ENCODE data around the gene KDM4C.
"Not testable (repeated sequence)": the region's sequence is repeated elsewhere in the genome, so short reads cannot be mapped to it uniquely, and the experiment has no call there.

The KDM4C gene

DNA sequence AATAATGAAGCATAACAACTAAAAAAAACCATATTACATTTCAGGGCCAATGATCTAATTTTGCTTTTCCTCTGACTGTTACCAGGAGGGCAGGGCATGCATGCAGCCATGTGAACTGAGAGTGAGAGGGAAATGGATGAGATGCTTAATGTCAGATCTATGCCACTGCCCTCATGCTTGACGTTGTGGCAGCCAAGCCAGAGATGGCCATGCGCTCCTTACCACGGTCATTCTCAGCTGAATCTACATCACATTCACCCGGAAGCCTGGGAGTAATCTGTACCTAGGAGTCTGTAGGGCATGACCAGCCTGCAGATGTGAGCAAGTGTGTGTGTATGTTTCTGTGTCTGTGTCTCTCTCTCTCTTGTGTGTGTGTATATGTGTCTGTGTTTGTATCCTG is 183.7 kb downstream of the KDM4C start:
- no peak for DNase-seq

DNA sequence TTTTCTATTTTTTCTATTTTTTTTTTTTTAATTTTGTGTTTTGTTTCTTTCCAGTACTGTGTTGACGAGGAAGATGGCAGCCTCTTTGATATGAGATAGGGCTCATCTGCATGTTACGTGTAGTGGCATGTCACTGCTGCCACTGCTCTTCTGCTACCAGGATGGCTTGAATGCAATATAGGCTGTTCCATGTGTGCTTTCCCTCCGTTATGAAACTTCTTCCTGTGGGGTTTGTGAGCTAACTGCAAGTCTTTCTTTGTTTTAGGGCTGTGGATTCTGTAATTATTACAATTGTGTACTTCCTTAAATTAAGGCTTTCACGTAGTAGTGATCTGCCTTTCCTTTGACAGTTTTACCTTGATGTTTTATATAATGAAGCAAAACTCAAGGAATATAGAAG is 184.6 kb downstream of the KDM4C start:
- DNase-seq: no peak

DNA sequence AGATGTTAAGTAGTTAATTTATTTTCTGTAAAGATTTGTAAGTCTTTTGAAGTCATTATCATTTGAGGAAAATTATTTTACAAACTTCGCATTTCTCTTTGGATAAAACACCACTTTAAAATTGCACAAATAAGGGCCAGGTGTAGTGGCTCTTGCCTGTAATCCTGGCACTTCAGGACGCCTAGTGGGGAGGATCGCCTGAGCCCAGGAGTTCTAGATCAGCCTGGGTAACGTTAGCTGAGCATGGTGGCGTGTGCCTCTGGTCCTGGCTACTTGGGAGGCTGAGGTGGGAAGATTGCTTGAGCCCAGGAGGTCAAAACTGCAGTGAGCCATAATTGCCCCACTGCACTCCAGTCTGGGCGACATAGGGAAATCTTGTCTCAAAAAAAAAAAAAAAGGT is 185.5 kb downstream of the KDM4C start:
- DNase-seq: no peak

DNA sequence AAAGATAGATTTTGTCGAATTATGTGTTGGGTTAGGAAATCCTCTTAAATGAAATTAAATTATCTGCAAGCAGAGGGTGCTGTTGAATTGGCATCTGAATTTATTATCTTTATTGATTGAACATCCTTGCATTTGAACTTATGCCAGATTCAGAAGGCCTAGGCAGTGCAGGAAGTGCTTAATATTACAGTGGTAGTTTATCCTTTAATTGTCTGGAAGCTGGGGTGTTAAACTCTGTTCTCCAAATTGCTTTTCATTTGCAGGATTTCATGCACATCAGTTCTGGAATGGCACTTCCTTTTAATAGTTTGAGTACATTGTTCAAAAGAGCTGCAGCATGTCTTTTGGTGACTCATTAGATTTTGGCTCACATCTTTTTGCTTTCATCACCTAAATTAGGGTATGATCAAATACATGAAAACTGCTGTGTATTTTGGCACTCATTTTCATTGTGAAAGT is 186.3 kb downstream of the KDM4C start:
- DNase-seq: no peak

DNA sequence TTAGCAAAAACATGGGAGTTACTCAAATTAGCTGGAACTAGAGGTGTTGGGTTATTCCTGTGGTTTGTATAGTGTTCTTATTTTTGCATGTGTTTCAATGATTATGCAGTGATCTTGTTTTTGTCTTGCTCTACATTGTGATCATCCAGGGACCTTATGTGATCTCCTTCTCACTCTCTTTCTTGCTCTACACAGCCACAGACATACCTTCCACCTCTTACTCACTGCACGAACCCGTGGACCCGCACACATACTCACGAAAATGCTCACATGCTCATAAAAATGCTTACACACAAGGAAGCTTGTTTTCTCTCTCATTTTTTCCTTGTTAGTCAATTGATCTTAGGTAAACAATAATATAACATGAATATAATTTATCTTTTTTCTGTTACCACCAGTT is 187.1 kb downstream of the KDM4C start:
- DNase-seq: no peak

DNA sequence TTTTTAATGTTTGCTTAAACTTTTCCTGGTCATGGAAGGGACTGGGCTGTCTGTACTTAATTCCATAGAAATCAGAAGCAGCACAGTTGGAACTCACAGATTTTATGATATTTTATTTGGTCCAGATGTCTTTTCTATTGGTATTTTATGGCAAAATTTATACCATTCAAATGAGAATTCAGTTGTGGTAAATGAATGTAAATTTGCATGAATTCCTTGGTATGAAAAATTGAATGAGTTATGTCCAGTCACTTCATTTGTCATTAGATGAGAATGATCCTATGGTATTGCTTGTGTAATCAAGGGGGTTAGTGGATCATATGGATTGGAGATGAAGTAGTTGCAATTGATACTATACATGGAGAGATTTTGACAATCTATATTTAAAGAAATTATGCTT is 188.0 kb downstream of the KDM4C start:
- no peak for DNase-seq

DNA sequence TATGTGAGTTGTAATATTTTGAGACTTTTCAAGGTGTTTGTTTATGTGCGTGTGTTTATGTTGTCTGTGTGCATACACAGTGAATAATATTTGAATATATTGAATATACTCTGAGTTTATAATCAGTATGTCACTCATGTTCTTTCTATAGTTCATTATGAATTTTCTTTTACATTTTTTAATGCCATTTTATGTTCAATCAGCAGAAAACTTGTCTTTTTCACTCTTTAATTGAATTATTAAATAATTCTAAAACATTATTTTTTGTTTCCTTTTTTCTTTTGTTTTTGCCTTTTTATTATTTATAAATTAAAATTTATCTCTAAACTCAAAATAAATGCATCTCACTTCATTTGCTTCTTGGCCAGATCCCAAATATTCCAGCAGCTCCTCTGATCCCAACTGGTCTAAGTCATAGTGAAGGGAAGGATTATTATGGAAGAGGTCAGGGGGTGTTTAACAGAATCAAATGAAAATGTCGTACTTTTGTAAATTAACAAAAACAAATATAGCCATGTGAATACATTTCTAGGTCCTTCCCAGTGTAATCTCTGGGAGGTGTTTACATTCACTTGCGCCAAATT is 188.9 kb downstream of the KDM4C start:
- DNase-seq: no peak

DNA sequence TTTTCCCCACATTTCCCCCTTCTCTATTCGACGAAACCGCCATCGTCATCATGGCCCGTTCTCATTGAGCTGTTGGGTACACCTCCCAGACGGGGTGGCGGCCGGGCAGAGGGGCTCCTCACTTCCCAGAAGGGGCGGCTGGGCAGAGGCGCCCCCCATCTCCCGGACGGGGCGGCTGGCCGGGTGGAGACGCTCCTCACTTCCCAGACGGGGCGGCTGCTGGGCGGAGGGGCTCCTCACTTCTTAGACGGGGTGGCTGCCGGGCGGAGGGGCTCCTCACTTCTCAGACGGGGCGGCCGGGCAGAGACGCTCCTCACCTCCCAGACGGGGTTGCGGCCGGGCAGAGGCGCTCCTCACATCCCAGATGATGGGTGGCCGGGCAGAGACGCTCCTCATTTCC is 191.1 kb downstream of the KDM4C start:
- DNase-seq: not testable (repeated sequence)

DNA sequence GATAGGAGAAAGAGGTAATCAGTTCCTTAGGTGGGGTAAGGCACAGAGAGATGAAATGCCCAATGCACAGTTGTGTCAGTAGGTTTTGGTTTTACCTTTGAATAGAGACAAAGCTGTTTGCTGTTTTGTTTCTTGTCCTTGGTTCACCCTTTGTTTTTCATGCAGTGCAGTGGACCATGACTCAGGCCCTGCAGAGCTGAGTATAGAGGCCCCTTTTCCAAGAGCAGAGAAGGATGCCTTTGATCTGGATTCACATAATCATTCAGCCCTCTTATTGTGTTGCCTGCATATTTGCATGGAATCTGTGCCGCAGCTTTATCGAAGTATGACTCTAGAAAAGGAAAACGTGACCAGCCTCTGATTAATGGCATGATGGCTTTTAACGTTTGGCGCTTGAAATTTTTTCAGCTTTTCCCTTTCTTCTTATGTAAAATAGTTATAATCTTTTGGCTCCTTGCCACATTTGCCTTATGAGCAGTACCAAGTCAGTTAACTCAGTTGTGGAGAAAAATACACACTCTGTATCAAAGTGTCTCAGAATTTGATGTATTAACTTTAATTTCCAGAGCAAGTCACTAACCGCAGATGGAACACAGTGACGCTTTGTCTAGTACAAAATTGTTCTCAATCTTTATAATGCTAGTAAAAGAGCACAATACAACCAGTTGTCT is 197.6 kb downstream of the KDM4C start:
- DNase-seq: no peak

DNA sequence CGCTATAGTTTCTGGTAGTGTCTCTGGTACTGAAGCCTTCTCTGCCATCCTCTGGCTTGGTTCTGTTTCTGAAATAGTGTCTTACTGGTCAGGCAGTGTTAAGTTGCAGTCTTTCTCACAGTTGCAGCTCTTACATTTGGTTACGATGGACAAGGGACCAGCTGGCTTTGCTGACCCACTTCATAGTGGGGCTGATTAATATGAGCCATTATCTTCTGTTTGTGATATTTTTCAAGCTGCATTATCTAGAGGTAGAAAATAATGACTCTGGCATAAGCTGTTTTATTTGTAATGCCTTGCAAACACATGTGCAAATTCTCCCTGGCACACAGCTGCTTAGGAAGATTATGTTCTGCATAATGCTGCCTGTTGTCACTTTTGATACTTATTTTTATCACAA is 199.1 kb downstream of the KDM4C start:
- DNase-seq: no peak

DNA sequence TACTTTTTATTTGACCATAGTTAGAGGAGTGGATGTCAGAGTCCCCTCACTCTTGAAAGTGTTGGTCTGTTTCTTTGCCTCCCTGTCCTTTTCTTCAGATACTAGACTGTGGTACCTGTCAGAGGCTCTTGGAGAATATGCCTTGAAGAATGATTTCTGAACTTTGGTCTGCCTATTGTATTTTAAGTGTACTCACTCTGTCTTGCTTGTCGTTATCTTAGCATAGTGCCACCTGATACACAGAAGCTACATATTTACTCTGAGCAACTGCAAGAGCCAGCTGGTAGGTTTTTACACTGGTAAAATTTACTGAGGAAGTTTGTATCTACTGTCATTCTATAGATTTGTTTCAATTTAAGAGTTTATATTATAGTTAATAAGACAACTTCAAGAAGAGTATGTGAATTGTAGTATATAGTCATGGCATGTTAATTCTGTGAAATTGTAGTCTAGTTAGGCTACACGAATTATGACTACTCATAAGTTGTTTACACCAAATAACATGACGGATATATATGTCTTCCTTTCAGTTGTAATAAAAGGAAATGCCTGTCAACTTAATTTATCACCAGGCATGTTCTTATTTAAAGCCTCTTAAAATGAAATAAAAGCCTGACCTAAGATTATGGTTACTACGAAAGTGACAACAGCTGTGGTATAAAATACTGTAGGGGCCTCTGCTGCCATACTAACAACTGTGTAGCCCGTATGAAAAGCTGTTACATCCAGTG is 201.7 kb downstream of the KDM4C start:
- DNase-seq: no peak

DNA sequence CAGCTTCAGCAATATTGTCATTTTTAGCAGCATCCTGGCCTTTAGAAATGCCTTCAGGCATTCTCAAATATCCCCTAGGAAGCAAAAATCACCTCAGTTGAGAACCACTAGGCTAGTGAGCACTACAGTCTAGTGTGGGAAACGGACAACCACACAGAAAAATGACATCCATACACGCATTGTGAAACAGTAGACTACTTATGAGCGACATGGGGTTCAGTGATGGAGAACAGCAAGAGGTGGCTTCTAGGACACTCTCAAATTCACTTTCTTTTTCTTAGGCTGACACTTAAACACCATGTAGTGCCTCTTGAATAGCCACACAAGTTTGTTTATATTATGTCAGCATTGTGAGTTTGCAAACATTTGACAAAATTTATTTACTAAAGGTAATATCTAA is 203.0 kb downstream of the KDM4C start:
- DNase-seq: no peak

DNA sequence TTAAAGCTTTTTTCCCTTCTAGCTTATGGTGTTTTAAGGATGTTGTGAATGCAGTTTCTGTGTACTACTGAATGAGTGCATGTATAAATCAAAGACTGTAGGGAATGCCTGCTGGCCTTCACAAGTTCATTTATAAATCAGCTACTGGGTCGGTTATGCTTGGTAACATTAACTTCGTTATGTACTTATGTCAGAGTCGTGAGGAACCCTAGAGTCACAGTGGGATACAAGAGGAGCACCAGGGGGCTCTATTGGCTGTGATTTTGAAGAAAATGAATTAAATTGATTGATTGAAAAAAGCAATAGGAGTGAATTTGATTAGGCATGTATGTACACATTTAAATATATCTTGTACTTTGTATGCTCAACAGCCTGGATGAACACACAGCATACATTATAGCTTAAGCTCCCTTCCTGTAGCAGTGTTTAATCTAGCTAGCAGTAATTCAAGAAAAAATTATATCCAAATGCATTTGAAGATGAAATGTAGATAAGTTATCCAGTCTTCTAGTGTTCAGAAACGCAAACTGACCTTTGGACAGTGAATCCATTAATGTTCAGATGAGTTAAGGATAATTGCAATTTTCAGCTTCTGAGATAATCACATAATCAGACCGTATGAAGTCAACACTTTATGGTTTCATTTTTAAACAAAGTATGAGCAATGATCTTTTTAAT is 204.2 kb downstream of the KDM4C start:
- DNase-seq: no peak

DNA sequence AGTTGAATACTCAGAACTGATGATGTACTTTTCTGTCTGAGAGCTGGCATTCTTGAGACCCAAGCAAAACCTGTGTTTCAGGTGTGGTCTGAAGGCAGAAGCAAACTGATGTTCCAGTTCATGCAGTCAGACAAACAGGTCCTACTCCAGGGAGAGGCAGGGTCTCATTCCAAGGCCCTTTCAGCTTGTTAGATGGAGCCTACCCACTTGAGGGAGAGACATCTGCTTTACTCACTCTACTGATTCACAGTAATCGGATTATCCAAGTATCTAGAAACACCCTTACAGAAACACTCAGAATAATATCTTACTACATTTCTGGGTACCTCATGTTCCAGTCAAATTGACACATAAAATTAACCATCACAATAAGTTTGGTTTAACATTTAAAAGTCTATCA is 207.8 kb downstream of the KDM4C start:
- no peak for DNase-seq

DNA sequence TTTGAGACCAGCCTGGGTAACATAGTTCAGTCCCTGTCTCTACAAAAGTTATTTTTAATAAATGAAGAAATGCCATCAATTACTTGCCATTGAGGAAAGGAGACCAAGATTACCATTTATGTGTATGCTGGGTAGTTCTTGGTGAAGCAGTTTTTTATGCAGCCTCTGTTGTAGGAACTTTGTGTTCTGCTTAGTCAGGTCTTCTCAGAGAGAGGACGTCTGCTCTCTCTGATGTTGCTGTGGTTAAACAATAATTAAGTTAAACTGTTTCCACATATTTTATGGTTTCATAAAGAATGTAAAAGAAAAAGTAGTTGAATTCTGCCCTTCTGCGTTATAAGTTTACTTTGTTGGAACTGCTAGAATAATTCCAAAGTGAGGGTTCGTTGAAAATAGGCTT is 210.5 kb downstream of the KDM4C start:
- DNase-seq: no peak

DNA sequence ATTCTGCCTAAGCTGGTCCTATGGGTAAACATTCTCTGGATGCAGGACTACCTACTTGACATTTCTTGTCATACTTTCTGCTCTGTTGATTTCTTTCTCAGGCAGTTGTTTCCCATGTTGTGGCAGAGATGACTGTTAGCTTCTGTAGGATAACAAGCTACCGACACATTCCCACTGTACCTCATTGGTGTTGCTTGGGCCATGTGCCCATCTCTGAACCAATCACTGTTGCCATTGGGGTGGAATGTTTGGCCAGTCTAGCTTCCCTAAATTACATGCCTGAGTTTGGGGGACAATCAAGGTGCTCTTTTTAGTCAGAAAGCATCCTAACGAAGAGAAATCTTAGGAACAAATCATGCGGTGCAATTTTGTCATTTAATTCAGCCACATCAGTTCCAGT is 212.0 kb downstream of the KDM4C start:
- no peak for DNase-seq

DNA sequence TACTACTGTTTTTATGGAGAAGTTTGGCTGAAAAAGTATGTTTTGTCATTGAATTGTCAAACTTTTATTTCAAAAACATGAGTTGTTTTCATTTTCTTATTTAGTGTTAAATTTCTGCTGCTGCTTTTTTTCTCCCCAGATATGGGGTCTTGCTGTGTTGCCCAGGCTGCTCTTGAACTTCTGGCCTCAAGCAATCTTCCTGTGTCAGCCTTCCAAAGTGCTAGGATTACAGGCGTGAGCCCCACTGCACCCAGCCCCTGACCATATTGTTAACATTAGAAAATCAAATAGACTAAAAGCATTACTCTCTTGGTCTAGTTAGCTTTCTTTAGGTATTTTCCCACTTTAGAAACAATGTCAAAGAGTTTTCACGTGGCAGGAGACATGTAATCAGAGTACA is 215.3 kb downstream of the KDM4C start:
- no peak for DNase-seq

DNA sequence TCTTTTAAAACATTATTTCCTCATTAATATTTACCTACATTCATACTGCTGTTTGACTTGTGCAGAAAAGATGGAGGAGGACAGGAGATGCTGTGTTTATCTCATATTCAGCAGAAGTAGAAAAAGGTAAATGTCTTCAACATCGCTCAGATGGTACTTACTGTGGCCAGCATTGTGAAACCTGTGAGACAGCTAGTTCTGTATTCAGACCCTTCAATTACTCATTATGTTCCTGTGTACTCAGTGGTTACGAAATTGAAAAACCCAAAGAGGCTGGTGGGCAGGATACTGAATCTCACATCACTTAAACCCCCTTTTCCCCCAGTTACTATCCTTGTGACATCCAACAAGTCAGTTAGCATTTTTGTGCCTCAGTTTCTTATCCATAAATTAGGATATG is 216.0 kb downstream of the KDM4C start:
- DNase-seq: no peak

DNA sequence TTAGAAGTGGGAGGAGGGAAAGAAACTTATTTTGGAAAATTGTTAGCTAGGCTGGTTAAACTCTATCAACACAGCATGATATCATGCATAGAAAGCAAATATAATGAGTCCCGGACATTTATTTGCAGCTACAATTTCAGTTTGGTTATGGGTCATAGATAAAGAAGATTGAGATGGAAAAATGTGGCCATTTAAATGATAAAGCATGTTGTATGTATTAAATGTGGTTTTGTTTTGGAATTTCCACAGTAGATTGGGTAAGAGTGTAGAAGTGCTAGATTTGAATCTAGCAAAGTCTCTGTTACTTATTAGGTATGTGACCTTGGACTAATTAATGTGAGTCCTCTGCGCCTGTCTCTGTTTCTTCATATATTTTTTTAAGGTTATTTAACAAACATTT is 217.4 kb downstream of the KDM4C start:
- no peak for DNase-seq

DNA sequence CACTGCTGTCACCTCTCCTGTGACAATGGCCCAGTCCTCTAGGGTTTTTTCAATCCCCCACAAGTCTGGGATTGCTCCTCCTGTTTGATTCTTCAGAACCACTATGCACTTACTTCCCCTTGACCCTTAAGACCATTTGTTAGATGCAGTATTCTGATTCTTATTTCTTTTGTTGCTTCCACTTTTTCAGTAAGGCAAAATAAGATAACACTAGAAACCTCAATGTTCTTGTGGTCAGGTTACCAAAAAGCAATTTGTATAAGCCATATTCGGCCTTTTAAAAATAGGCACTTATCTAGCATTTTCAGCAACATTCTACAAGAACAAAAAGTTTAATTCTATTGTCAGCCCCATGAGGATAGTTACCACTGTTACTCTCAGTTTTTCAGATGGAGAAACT is 220.0 kb downstream of the KDM4C start:
- DNase-seq: no peak

DNA sequence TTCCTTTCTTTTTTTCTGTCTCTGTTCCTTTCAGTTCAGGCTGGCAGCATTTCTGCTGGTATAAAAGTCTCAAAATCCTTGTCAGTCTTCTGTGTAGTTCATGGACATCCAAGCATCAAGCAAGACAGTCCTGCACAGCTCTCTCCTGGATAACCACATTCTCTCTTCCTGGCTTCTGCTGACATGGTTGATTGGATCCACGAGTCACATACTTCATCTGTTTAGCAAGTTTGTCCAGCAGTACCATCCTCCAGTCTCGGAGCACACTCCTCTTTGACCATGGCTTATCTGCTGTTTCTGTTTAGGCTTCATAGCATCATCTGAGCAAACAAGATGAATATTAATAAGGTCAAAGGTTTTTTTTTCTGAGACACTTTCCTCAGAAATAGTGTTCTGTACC is 220.8 kb downstream of the KDM4C start:
- no peak for DNase-seq

DNA sequence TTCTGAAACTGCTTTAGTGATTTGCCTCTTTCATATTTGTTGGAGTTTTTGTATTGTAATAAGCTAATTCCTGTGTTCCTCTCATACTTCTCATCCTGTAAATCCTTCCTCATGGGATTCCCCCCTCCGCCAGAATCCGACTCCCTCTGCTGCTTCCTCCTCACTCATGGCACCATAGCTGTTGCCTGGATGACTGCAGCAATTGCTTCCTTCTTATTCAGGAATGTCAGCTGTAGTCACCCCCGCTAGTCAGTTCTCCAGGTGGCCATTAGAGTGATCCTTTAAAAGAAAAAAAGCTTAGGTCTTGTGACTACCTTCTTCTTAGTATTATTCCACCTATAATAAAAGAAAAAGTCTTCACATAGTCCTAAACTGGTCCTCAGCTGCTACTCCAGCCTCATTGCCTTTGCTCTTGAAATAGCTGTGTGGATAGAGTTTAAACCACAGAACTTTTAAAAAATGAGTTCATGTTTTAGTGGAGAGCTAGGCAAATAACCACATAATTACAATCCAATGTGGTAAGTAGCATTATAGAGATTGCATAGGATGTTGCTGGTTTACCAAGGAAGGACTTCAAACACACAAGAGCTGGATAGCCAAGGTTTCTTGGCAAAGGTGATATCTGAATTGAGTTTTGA is 227.3 kb downstream of the KDM4C start:
- DNase-seq: no peak

DNA sequence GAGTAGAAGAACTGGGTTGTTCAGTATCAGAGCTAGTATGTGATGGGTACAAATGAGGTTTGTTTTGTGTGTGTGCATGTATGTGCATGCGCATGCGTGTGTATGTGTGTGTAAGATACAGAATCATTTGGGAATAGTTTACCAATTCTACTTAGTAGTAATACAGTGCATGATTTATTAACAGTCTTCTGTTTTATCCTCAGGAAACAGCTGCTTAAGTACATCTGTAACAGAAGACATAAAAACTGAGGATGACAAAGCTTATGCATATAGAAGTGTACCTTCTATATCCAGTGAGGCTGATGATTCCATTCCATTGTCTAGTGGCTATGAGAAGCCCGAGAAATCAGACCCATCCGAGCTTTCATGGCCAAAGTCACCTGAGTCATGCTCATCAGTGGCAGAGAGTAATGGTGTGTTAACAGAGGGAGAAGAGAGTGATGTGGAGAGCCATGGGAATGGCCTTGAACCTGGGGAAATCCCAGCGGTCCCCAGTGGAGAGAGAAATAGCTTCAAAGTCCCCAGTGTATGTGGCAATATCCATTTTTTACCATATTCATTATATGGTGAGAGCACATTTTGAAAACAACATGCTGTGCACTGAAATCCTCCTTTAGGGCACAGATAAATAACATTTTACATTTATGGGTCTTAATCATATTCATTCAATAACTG is 228.5 kb downstream of the KDM4C start:
- DNase-seq: no peak
